ENCODE data around the gene CCDC73. TPM values are rescaled to one million over a fixed set of nuclear protein-coding genes. Genes with fewer than 3 reads are reported as not detected.

CCDC73 gene
- total RNA-seq, 4 donors from 2014 or later: 0.55 TPM; not detected in 3

- H3K4me1 ChIP-seq: peaks cover 0 to 4% of the 10 kb centered on the region in 2 donors
- H3K27me3 ChIP-seq: no peaks in the 10 kb centered on the region
- intact Hi-C loops (cut with DNase I; ENCODE audit: low total_unique reads): no loop called here
- H3K27ac ChIP-seq: peak within 1 kb of the TSS; percentile 85 to 86
- no peaks in the 10 kb centered on the region for H3K36me3 ChIP-seq
- peak; percentile 95 to 97 for DNase-seq
- TF ChIP-seq, protein P1, sequence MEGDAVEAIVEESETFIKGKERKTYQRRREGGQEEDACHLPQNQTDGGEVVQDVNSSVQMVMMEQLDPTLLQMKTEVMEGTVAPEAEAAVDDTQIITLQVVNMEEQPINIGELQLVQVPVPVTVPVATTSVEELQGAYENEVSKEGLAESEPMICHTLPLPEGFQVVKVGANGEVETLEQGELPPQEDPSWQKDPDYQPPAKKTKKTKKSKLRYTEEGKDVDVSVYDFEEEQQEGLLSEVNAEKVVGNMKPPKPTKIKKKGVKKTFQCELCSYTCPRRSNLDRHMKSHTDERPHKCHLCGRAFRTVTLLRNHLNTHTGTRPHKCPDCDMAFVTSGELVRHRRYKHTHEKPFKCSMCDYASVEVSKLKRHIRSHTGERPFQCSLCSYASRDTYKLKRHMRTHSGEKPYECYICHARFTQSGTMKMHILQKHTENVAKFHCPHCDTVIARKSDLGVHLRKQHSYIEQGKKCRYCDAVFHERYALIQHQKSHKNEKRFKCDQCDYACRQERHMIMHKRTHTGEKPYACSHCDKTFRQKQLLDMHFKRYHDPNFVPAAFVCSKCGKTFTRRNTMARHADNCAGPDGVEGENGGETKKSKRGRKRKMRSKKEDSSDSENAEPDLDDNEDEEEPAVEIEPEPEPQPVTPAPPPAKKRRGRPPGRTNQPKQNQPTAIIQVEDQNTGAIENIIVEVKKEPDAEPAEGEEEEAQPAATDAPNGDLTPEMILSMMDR (IDR thresholded peaks at IDR 0.05): peak in 1 of 4 experiments; percentile 9
- TF ChIP-seq POLR2A (IDR thresholded peaks at IDR 0.05): peak; percentile 43 to 76
- H3K9me3 ChIP-seq: no peaks in the 10 kb centered on the region
- peak within 1 kb of the TSS; percentile 56 to 95 for H3K4me3 ChIP-seq
Measured at GRCh38 chr11:32583459-32584271, 210.8 kb downstream of the CCDC73 start, which contains the start of gene EIF3M. Gene EIF3M (plus strand): TSS chr11:32583831. CDS start chr11:32583888, 57 bp downstream.

DNA sequence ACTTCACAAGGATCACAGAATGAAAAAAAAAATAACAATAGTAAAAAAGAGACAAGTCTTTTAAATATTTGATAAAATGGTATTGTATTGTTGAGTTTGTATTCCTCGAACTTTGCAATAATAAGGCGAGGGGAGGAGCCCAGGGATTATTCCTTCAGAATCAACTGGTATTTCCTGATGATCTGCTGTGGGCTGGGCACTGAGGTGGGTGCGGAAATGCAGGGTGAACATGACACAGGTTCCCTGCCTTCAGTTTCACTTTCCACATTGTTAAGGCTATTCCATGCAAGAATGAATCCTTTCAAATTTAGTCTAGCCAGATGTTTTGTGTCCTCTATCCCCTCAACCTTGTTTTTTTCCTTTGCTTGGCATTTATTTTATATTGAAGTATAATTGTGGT, 212.9 kb downstream of the CCDC73 start:
- Histone ChIP-seq H3K27ac (no peak overlapping the region), H3K36me3 (no peaks in the 10 kb centered on the region), H3K4me1 (peaks cover 0 to 4% of the 10 kb centered on the region in 2 donors), H3K27me3 (peaks cover 0 to 3% of the 10 kb centered on the region in 2 donors), H3K9me3 (no peaks in the 10 kb centered on the region), H3K4me3 (no peak overlapping the region)
- TF ChIP-seq, protein P1 (IDR thresholded peaks at IDR 0.05): no peak
- TF ChIP-seq POLR2A (IDR thresholded peaks at IDR 0.05): no peak
- intact Hi-C loops (cut with DNase I; ENCODE audit: low total_unique reads): no loop called here
- DNase-seq: no peak

GRCh38 chr11:32580967-32581366, 213.5 kb downstream of the CCDC73 start:
- H3K4me1 ChIP-seq: peaks cover 0 to 2% of the 10 kb centered on the region in 2 donors
- intact Hi-C loops (cut with DNase I; ENCODE audit: low total_unique reads): no loop called here
- TF ChIP-seq POLR2A (IDR thresholded peaks at IDR 0.05): no peak
- TF ChIP-seq, protein P1 (IDR thresholded peaks at IDR 0.05): no peak
- no peak overlapping the region for H3K4me3 ChIP-seq
- no peaks in the 10 kb centered on the region for H3K9me3 ChIP-seq
- H3K27ac ChIP-seq: no peak overlapping the region
- no peak for DNase-seq
- peaks cover 0 to 3% of the 10 kb centered on the region in 2 donors for H3K27me3 ChIP-seq
- no peaks in the 10 kb centered on the region for H3K36me3 ChIP-seq

GRCh38 chr11:32576456-32576855, 218.0 kb downstream of the CCDC73 start:
- no peak for TF ChIP-seq POLR2A (IDR thresholded peaks at IDR 0.05)
- TF ChIP-seq, protein P1 (IDR thresholded peaks at IDR 0.05): no peak
- Histone ChIP-seq H3K4me3 (no peak overlapping the region), H3K27ac (no peak overlapping the region), H3K27me3 (peaks cover 0 to 3% of the 10 kb centered on the region in 2 donors), H3K9me3 (no peaks in the 10 kb centered on the region), H3K36me3 (no peaks in the 10 kb centered on the region), H3K4me1 (no peaks in the 10 kb centered on the region)
- no peak for DNase-seq
- intact Hi-C loops (cut with DNase I; ENCODE audit: low total_unique reads): no loop called here

DNA sequence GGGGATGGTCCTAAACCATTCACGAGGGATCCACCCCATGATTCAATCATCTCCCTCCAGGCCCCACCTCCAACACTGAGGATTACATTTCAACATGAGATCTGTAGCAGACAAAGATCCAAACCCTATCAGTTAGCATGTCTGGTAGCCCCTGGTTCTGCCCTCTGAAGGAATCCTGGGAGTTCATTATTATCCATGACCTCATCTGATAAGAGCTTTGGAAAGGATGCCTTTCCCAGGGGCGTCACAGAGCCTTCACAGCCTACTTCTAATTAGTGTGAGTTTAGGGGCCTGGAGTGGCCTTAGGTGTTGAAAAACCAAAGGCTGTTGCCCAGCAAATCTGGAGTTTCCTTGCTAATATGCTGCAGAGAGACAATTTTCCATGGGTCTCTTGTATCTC, 219.4 kb downstream of the CCDC73 start:
- no peaks in the 10 kb centered on the region for H3K9me3 ChIP-seq
- H3K36me3 ChIP-seq: no peaks in the 10 kb centered on the region
- no peak overlapping the region for H3K4me3 ChIP-seq
- DNase-seq: no peak
- H3K27me3 ChIP-seq: peaks cover 0 to 3% of the 10 kb centered on the region in 2 donors
- H3K27ac ChIP-seq: no peak overlapping the region
- intact Hi-C loops (cut with DNase I; ENCODE audit: low total_unique reads): no loop called here
- TF ChIP-seq POLR2A (IDR thresholded peaks at IDR 0.05): no peak
- TF ChIP-seq, protein P1 (IDR thresholded peaks at IDR 0.05): no peak
- peaks cover 0 to 3% of the 10 kb centered on the region in 2 donors for H3K4me1 ChIP-seq

Data from uterus (tissue), 4 donors.